H1 (cell line): ENCODE data around the gene THOC7. TPM values are rescaled to one million over a fixed set of nuclear protein-coding genes. Genes with fewer than 3 reads are reported as not detected.

Source experiments
- ASH2L ChIP-seq: fragments of 200-600, 300-600 bp; sonication (generic); IDR thresholded peaks from one replicate; pipeline ENCODE4 v1.7.1; 2017; ENCODE audit warnings: low read length
- BCL11A ChIP-seq, 2 experiments: IDR thresholded peaks; one replicate each; pipeline ENCODE4 v1.6.1; 2011; ENCODE audit warnings: low read depth in 2 of 2, low read length in 2 of 2, mild to moderate bottlenecking in 2 of 2
- CHD2 ChIP-seq: IDR thresholded peaks from 2 replicates; pipeline ENCODE4 v1.6.1; 2012; ENCODE audit warnings: low read length, improper control_type of control experiment
- EP300 ChIP-seq, 2 experiments: IDR thresholded peaks; 1 replicate in 1 of 2; 2 replicates in 1 of 2; pipeline ENCODE4 v1.6.1; 2011 to 2012; ENCODE audit warnings: low read depth in 2 of 2, low read length in 2 of 2, mild to moderate bottlenecking in 2 of 2, borderline replicate concordance in 1 of 2, inconsistent platforms in 1 of 2, moderate library complexity in 1 of 2
- EZH2 ChIP-seq: fragments of 200-600 bp; sonication (generic); IDR thresholded peaks from 2 replicates; pipeline ENCODE4 v1.7.1; 2012; ENCODE audit warnings: low read depth, mild to moderate bottlenecking, moderate library complexity, low read length, inconsistent platforms; ENCODE audit not compliant: severe bottlenecking
- HDAC2 ChIP-seq, 2 experiments: fragments of 300-600 bp in 1 of 2; sonication (generic) in 1 of 2; IDR thresholded peaks; 2 replicates each; pipeline ENCODE4 v1.6.1; 2011 to 2012; ENCODE audit warnings: low read depth in 2 of 2, low read length in 2 of 2, mild to moderate bottlenecking in 2 of 2, moderate library complexity in 2 of 2, borderline replicate concordance in 1 of 2, inconsistent platforms in 1 of 2
- HDAC6 ChIP-seq: IDR thresholded peaks from one replicate; pipeline ENCODE4 v1.7.1; 2012; ENCODE audit warnings: low read depth, mild to moderate bottlenecking, inconsistent platforms, low read length, moderate library complexity
- JUN ChIP-seq: IDR thresholded peaks from 2 replicates; pipeline ENCODE4 v1.6.1; 2011; ENCODE audit warnings: low read depth, mild to moderate bottlenecking, improper control_type of control experiment, low read length
- KDM1A ChIP-seq: fragments of 200-600, 300-600 bp; sonication (generic); IDR thresholded peaks from 2 replicates; pipeline ENCODE4 v1.7.1; 2016; ENCODE audit warnings: mild to moderate bottlenecking, low read length, borderline replicate concordance
- KDM4A ChIP-seq: IDR thresholded peaks from one replicate; pipeline ENCODE4 v1.7.1; 2012; ENCODE audit warnings: low read depth, mild to moderate bottlenecking, moderate library complexity, low read length, inconsistent platforms; ENCODE audit not compliant: severe bottlenecking
- POLR2A ChIP-seq, 2 experiments: IDR thresholded peaks; 1 replicate in 1 of 2; 2 replicates in 1 of 2; pipeline ENCODE4 v1.6.1; 2011; ENCODE audit warnings: low read depth in 2 of 2, low read length in 2 of 2, mild to moderate bottlenecking in 2 of 2; ENCODE audit errors: control extremely low read depth in 1 of 2
- POLR2AphosphoS5 ChIP-seq: IDR thresholded peaks from 2 replicates; pipeline ENCODE4 v1.6.1; 2011; ENCODE audit warnings: low read depth, low read length
- SIN3A ChIP-seq, 2 experiments: IDR thresholded peaks in 1 of 2; conservative IDR thresholded peaks in 1 of 2; 2 replicates each; pipeline ENCODE4 v1.6.1; 2011 to 2012; ENCODE audit warnings: low read length in 2 of 2, improper control_type of control experiment in 1 of 2, low read depth in 1 of 2, mild to moderate bottlenecking in 1 of 2
- SIRT6 ChIP-seq: IDR thresholded peaks from one replicate; pipeline ENCODE4 v1.7.1; 2012; ENCODE audit warnings: low read length, inconsistent platforms
- SIX5 ChIP-seq: IDR thresholded peaks from 2 replicates; pipeline ENCODE4 v1.6.1; 2011; ENCODE audit warnings: mild to moderate bottlenecking, low read depth, low read length
- TAF7 ChIP-seq: optimal IDR thresholded peaks from 2 replicates; pipeline ENCODE3; 2011; ENCODE audit warnings: low read depth, mild to moderate bottlenecking, inconsistent platforms, low read length, moderate library complexity, borderline replicate concordance
- TBP ChIP-seq: IDR thresholded peaks from 2 replicates; pipeline ENCODE4 v1.6.1; 2011; ENCODE audit warnings: low read depth, low read length, improper control_type of control experiment
- YY1 ChIP-seq: IDR thresholded peaks from 2 replicates; pipeline ENCODE4 v1.6.1; 2011; ENCODE audit warnings: low read depth, mild to moderate bottlenecking, low read length
- polyA plus RNA-seq, 7 experiments: library from polyadenylated mRNA; depleted of rRNA in 3 of 7; stranded (reverse) in 5 of 7; unstranded in 2 of 7; fragments of >200 nt in 5 of 7; fragments of 200-250 nt in 2 of 7; gene quantifications; 1 replicate in 5 of 7; 2 replicates in 1 of 7; 4 replicates in 1 of 7; pipeline versions ENCODE4 v1.2.1 to v1.2.3, GENCODE V29; 2011 to 2013; ENCODE audit warnings: missing spikeins in 2 of 7, mixed read lengths in 2 of 7
- total RNA-seq: library from RNA; stranded (reverse); fragmentation: NEBNext Ultra II Directional; extraction: Animal tissue kit (Norgen Biotek cat#: 25700); gene quantifications from 2 replicates; pipeline ENCODE4 v1.2.1, GENCODE V29; 2021
- TF ChIP-seq, protein P1 (sequence below): IDR thresholded peaks from 2 replicates; pipeline ENCODE4 v1.6.1; 2011; ENCODE audit warnings: low read length, improper control_type of control experiment
- TF ChIP-seq, protein P2 (sequence below): IDR thresholded peaks from 2 replicates; pipeline ENCODE4 v1.6.1; 2012; ENCODE audit warnings: inconsistent platforms
- TF ChIP-seq, protein P3 (sequence below): IDR thresholded peaks from 2 replicates; pipeline ENCODE4 v1.6.1; 2012; ENCODE audit warnings: inconsistent platforms

THOC7 gene
- total and polyA plus RNA-seq, 2 of the 8 experiments (the other 6 are each of a cell fraction or from before 2014, with no cell fraction given), result 18.7 to 74.0 TPM

DNA sequence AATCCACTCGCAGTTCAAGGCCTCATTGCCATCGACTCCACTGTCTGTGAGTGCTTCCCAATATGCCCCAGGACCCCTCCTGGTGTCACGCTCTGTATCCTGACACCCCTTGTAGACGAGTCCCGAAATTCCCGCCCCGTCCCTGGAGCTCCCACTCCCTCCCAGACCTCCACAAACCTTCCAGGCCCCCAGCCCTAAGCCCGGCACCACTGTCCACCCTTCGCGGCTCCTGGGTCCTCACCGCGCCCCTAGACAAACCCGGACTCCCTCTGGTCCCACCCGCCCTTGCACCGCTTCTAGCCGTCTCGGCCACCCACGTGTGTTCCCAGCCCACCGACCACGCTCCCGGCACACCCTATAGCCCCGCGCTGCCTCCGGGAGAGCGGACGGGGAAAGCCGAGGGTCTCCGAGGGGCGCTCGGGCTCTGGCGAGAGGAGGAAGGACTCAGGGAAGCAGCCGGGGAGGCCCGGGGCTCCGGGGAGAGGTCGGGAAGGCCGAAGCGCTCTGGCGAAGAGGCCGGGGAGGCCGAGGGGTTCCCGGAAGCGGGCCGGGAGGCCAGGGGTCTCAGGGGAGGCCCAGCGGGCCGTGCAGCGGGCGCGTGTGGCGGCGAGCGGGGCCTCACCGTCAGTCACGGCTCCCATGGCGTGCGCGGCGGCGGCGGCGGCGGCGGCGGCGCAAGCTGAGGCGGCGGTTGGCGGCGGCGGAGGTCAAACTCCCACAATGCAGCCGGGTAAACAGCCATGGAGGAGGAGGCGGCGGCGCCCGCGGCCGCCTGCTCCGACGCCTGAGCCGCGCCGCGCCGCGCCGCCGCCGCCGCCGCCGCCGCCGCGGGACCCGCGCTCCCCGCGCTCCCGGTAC, at the start of gene THOC7, which contains the start of gene ATXN7 (continued):
- TF ChIP-seq HDAC2 (IDR thresholded peaks at IDR 0.05; ENCODE audit: borderline replicate concordance in 1 of 2, low read depth in 2 of 2, low read length in 2 of 2), result no peak
- peak; percentile 62 for TF ChIP-seq ASH2L
- 0 out of 2 replicates have a peak, but pooled peaks have one; percentile 16 for TF ChIP-seq YY1
- TF ChIP-seq CHD2, result no peak
- TF ChIP-seq POLR2A (IDR thresholded peaks at IDR 0.05; ENCODE audit: control extremely low read depth in 1 of 2, low read depth in 2 of 2, low read length in 2 of 2), result 0 out of 3 replicates have a peak, but pooled peaks of 1 of the 2 experiments have one; percentile 25
- TF ChIP-seq SIN3A (conservative IDR thresholded peaks at IDR 0.05 in 1 of 2, IDR thresholded peaks at IDR 0.05 in 1 of 2; ENCODE audit: low read depth in 1 of 2, low read length in 2 of 2), result no peak
- TF ChIP-seq POLR2AphosphoS5, result no peak
- TF ChIP-seq TBP, result peak; percentile 5; the same call in 1 of the 2 replicates
- peak; percentile 69 for TF ChIP-seq KDM4A
- TF ChIP-seq KDM1A, result no peak
- TF ChIP-seq, protein P1, sequence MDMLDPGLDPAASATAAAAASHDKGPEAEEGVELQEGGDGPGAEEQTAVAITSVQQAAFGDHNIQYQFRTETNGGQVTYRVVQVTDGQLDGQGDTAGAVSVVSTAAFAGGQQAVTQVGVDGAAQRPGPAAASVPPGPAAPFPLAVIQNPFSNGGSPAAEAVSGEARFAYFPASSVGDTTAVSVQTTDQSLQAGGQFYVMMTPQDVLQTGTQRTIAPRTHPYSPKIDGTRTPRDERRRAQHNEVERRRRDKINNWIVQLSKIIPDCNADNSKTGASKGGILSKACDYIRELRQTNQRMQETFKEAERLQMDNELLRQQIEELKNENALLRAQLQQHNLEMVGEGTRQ, result no peak
- TF ChIP-seq SIRT6, result no peak
- TF ChIP-seq TAF7, result peak; percentile 45
- no peak for TF ChIP-seq HDAC6
- TF ChIP-seq BCL11A (IDR thresholded peaks at IDR 0.05; ENCODE audit: low read depth in 2 of 2, low read length in 2 of 2), result no peak
- TF ChIP-seq EP300 (IDR thresholded peaks at IDR 0.05; ENCODE audit: borderline replicate concordance in 1 of 2, low read depth in 2 of 2, low read length in 2 of 2), result peak in 1 of 2 experiments; percentile 42; a peak in 1 of 3 replicates
- TF ChIP-seq SIX5, result no peak
- TF ChIP-seq, protein P2, sequence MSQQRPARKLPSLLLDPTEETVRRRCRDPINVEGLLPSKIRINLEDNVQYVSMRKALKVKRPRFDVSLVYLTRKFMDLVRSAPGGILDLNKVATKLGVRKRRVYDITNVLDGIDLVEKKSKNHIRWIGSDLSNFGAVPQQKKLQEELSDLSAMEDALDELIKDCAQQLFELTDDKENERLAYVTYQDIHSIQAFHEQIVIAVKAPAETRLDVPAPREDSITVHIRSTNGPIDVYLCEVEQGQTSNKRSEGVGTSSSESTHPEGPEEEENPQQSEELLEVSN, result 0 out of 2 replicates have a peak, but pooled peaks have one; percentile 16
- no peak for TF ChIP-seq JUN
- TF ChIP-seq, protein P3, sequence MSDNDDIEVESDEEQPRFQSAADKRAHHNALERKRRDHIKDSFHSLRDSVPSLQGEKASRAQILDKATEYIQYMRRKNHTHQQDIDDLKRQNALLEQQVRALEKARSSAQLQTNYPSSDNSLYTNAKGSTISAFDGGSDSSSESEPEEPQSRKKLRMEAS, result peak; percentile 49
- TF ChIP-seq EZH2, result no peak
